GM19467 (cell line): ENCODE measurements around the gene TNFRSF1B.
A peak's percentile ranks its signal among the peaks of the same experiment; 100 is the strongest.

Experiments
- ATAC-seq: cut with Tn5 transposase; IDR thresholded peaks from one replicate; pipeline ENCODE4 v1.9.1; 2021; ENCODE audit warnings: mild to moderate bottlenecking, moderate library complexity; ENCODE audit not compliant: unreplicated experiment

The TNFRSF1B gene

DNA sequence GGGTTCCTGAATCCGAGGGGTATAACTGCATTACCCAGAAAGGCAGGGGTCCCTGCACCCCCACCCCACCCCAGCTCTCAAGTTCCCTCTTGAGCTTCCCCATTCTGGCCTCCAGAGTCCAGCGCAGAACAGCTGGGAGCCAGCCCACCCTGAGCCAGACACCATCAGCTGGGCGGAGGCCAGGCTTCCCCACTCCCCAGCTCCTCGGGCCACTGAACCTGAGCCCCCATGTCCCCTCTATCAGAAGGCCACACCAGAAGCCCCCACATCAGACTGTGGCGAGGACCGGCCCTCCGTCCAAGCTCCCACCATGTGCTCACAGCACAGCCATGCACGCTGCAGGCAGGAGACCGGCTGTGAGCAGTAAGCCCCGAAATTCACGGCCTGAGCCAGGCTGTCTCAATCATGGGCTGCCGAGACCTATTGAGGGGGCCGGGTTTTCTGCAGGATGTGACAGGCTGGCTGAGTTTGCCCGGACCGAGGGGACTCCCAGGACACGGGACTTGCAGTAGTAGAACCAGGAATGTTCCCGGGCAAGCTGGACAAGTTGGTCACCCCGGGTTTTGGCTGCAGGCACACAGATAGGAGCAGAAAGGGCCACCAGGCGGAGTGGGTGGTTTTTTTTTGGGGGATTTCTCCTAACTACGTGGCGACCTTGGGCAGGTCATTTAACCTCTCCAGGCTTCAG, 25.5 kb upstream of the TNFRSF1B start:
- no peak for ATAC-seq

DNA sequence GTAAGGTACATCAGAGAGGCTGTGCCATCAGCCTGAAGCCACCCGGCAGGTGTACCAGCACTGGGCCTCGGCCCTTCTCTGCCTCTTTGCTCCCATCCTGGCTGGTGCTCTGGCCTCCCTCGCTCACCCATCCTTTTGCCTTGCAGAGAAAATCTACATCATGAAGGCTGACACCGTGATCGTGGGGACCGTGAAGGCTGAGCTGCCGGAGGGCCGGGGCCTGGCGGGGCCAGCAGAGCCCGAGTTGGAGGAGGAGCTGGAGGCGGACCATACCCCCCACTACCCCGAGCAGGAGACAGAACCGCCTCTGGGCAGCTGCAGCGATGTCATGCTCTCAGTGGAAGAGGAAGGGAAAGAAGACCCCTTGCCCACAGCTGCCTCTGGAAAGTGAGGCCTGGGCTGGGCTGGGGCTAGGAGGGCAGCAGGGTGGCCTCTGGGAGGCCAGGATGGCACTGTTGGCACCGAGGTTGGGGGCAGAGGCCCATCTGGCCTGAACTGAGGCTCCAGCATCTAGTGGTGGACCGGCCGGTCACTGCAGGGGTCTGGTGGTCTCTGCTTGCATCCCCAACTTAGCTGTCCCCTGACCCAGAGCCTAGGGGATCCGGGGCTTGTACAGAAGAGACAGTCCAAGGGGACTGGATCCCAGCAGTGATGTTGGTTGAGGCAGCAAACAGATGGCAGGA, 24.5 kb upstream of the TNFRSF1B start:
- no peak for ATAC-seq

DNA sequence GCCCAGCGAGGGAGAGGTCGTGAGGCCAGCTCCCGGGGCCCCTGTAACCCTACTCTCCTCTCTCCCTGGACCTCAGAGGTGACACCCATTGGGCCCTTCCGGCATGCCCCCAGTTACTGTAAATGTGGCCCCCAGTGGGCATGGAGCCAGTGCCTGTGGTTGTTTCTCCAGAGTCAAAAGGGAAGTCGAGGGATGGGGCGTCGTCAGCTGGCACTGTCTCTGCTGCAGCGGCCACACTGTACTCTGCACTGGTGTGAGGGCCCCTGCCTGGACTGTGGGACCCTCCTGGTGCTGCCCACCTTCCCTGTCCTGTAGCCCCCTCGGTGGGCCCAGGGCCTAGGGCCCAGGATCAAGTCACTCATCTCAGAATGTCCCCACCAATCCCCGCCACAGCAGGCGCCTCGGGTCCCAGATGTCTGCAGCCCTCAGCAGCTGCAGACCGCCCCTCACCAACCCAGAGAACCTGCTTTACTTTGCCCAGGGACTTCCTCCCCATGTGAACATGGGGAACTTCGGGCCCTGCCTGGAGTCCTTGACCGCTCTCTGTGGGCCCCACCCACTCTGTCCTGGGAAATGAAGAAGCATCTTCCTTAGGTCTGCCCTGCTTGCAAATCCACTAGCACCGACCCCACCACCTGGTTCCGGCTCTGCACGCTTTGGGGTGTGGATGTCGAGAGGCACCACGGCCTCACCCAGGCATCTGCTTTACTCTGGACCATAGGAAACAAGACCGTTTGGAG, 23.7 kb upstream of the TNFRSF1B start:
- ATAC-seq, result no peak

DNA sequence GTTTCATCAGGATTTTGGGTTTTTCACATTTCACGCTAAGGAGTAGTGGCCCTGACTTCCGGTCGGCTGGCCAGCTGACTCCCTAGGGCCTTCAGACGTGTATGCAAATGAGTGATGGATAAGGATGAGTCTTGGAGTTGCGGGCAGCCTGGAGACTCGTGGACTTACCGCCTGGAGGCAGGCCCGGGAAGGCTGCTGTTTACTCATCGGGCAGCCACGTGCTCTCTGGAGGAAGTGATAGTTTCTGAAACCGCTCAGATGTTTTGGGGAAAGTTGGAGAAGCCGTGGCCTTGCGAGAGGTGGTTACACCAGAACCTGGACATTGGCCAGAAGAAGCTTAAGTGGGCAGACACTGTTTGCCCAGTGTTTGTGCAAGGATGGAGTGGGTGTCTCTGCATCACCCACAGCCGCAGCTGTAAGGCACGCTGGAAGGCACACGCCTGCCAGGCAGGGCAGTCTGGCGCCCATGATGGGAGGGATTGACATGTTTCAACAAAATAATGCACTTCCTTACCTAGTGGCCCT, 23.1 kb upstream of the TNFRSF1B start:
- ATAC-seq, result no peak

DNA sequence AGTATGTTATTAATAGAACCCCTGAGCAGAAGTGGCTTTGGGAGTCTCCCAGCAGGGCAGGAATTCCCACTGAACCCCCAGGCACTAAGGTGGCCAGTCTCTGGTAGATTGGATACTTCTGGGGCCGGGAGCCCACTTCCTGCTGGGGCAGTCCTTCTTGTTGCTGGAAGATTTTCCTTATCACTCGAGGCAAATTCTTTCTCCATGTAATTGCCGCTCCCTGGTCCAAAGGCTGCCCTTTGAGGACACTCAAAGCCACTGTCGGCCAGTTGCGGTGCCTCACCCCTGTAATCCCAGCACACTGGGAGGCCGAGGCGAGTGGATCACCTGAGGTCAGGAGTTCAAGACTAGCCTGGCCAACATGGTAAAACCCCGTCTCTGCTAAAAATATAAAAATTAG, 22.6 kb upstream of the TNFRSF1B start:
- ATAC-seq, result no peak

DNA sequence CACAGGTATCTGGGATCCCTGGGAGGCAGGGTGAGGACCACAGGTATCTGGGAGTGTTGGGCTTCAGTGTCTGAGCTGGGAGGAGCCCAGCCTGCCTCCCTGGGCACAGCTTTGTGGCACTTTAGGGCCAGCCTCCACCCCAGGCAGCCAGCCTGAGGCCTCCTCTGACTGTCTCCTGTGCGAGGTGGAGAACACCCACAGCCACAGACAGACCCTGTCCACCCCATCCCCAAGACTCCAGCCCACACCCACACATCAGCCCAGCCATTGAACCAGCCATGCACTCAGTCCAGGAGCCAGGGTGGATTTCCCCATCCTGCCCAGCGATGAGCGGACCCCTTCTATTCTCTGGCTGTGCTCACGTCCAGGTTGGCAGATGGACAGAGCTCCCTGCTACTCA, 21.8 kb upstream of the TNFRSF1B start:
- no peak for ATAC-seq

DNA sequence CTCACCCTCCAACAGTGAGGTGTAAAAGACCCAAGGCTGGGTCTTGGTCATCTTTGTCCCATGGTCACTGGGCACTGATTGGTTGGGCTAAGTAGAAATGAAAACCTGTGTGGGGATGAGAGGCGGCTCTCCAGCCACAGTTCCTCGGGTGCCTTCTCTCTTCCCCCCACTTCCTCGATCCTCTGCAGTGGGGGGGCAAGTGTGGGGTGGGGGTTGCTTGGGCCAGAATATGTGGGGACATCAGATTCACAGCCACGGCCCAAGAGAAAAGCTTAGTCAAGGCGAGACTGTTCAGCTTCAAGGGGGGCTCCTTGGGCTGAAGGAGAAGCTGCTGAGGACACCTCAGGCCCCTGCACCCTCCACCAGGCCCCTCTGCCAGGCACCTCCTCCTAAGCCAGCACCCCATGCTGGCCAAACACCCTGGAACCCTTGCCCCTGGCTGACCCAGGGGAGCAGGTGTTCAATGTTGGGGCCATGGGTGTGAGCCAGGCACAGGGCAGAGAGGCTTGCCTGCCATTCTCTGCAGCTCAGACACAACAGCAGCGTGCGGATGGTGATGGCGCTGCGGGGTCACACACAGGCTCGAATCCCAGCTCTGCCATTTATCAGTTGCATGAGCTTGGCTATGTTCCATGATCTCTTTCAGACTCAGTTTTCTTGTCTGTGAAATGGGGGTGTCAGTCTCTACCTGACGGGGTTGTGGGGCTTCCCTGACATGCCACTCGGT, 21.0 kb upstream of the TNFRSF1B start:
- no peak for ATAC-seq

DNA sequence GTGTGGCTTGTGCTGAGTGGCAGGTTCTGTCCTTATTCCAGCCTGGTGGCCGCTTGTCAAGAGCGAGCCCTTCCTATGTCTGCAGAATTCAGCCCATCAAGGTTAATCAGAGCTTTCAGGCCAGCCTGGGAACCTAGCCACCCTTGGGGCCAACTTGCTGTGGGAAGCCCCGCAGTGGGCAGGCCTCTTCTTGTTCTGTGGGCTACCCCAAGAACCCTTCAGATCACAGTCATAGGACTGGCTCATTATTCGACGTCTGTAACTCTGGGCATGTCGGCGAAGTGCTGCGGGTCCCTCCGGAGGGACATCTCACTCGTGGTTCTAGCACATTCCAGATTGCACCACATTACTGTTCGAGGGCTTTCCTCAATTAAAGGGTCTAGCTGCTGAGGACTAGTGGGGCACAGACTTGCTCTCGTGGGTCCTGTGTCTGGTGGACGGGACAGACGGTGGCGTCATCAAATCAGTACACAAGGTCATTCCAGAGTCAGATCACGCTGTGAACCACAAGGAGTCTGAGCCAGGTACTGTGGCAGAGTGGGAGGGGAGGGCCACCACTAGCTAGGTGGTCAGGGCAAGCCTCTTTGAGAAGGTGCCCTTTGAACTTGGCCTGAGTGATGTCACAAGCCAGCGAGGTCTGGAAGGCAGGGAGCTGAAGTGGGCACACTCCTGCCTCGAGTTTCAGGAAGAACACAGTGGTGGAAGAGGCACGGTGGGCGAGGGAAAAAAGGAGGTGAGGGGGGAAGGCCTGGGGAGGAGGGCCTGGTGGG, 20.3 kb upstream of the TNFRSF1B start:
- ATAC-seq, result no peak

DNA sequence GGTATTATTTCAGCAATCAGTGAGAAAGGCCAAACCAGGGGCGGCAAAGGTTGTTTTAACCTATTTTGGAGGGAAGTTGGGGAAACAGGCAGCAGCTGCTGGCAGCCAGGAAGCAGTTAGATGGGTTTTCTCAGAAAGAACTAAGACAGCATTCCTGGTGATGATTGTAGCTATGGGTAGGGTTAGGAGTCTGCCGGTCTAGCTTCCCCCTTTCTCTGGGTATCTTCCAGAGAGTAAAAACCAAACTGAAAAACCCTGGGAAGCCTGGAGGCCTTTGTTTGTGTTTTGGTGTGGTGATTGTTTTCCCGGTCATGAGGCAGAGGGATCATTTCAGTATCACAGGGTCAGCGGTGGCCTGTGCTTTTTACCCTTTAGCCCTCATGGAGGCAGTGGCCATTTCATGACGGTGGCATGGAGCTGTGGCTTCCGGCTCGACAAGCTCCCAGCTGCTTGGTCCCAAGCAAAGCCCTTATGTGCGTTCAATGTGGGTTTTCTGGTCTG, 19.5 kb upstream of the TNFRSF1B start:
- no peak for ATAC-seq

DNA sequence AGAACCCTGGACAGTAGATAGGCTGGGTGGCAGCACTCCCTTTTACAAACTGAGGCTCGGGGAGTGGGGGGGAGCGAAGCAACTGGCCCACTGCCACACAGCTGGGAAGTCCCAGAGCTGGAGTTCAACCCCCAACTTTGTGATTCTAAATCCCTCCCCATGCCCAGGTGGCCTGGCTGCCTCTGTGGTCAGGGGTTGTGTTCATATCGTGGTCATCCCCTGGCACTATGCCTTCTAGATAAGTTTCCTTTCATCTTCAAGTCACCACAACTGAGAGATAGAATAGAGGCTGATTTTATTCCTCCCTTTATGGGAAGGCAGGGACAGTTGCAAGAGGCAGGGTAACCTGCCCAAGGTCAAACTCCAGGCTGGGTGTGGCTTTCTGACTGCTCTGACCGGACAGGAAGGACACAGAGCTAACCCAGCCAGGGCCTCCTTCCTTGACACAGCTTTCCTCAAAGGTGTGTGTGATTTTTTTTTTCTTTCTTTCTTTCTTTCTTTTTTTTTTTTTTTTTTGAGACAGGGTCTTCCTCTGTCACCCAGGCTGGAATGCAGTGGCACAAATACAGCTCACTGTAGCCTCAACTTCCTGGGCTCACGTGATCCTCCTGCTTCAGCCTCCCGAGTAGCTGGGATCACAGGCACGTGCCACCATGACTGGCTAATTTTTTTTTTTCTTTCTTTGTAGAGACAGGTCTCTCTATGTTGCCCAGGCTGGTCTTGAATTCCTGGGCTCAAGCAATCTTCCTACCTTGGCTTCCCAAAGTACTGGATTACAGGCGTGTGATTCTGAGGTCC, 18.4 kb upstream of the TNFRSF1B start:
- ATAC-seq, result no peak

DNA sequence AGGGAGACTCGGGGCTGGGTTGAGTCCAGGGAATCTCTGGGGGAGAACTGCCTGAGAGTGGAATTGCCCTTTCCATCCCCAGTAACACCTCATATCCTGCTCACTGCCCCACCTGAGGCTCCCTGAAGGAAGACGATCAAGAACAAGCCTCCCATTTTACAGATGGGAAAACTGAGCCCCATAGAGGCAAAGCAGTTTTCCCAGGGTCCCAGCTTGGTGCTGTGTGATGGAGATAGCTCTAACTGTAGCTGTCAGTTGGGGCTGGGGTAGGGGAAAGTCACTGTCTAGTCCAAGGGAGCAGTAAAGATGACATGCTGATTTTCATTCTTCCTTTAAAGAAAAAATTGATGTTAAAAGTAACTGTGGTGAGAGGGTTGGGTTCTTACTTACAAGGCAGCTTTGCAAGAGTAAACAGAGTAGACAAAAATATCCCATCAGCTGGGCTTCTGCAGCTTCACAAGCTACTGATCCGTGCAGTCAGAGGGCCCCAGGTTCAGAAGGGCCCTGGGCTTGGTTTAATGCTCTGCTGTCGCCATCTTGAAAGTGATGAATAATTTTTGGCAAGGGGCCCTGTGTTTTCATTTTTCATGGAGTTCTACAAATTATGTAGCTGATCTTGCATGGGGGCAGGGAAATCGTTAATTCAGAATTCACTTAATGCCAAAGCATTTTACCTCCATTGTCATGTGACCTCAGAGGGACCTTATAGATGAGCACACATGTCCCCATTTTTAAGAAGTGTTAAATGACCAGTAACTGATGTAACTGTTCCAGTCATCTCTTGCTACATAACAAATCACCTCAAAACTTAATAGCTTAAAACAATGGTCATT, 17.6 kb upstream of the TNFRSF1B start:
- ATAC-seq, result no peak

DNA sequence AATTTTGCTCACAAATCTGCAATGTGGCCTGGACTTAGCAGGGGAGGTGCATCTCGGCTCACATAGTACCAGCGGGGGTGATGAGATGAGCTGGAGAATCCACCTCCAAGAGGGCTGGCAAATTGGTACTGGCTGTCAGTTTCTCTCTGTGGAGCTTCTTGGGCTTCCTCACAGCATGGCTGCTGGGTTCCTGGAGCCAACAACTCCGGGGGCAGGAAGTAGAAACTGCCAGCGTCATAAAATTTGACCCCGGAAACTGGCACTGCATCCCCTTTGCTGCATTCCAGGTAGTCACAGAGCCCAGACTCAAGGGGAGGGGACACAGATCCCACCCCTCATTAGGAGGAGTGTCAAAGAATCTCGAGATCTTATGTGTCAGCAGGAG, 17.0 kb upstream of the TNFRSF1B start:
- ATAC-seq, result no peak

DNA sequence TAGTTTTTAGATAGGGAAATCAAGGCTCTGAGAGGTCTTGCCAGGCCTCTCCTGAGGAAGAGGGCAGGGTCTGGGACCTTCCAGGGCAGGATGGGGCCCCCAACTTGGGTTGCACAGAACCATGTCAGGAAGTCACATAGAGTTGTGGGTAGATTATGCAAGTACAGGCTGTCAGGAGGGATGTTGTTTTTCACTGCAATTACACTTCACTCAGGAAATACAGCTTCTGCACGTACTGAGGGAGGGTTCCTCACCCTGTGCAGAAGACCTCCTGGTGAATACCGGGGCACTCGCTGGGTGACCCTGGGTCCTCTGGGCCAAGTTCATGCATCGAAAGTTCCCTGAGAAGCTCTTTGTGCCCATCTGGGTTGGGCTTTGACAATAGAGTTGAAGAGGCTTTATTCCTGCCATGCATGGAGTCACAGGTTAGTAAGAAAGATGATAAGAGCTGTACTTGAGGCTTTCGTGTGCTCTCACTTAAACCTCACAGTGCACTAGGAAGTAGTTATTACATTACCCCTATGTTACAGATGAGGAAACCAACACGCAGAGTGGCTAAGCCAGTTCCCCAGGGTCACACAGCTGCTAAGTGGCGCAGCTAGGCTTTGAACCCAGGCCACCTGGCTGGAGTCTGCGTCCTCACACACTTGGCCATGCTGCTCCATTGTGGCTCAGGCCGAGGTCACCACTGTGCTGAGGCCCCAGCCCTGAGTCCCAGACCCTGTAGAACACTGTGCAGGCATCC, 16.2 kb upstream of the TNFRSF1B start:
- ATAC-seq, result no peak

DNA sequence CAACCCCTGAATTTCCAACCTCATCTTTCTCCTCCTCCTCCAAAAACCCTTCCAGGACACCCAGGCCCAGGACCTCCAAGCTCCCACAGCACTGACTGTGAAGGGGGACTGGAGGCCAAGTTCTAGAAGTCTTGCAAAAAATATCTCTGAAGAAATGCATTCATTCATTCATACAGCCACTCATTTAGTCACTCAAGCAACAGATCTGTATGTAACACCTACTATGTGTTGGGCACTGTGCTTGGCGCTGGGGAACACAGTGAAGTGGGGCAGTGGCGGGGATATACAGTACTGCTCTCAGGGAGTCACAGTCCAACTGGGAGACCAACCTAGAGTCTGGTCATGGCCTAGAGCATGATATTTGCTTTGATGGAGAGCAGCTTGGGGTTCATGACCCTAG, 15.3 kb upstream of the TNFRSF1B start:
- ATAC-seq, result no peak

DNA sequence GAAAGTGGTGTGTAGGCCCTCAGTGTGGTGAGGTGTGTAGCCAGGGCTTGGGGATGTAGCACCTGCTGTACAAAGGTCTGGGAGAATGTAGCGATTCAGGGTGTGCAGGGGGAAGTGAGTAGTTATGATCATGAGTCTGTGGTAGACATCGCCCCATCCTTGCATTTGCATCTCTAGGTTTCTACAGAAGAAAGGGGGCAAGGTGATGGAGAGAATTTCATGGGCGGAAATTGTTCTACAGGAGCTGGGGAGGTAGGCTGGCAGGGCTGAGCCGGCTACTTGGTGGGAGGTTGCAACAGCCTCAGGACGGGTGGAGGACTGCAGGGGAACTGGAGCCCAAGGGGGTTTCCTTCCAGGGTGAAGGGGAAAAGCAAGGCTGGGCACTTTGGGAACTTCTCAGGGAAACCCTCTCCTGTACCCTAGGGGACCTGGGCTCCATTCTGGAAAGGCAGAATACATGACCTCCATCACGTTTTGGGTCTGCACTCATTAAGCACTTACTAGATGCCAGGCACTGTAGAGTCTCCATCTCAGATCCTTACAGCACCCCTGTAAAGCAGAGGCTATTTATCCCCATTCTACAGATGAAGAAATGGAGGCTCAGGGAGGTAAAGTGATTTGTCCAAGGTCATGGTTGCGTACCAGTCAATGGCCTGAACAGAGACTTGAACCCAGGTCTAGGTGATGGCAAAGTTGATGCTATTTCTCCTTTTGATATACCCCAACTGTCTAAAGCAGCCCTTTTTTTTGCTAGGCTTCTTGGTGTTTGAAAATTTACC, 14.5 kb upstream of the TNFRSF1B start:
- ATAC-seq, result peak; percentile 57

DNA sequence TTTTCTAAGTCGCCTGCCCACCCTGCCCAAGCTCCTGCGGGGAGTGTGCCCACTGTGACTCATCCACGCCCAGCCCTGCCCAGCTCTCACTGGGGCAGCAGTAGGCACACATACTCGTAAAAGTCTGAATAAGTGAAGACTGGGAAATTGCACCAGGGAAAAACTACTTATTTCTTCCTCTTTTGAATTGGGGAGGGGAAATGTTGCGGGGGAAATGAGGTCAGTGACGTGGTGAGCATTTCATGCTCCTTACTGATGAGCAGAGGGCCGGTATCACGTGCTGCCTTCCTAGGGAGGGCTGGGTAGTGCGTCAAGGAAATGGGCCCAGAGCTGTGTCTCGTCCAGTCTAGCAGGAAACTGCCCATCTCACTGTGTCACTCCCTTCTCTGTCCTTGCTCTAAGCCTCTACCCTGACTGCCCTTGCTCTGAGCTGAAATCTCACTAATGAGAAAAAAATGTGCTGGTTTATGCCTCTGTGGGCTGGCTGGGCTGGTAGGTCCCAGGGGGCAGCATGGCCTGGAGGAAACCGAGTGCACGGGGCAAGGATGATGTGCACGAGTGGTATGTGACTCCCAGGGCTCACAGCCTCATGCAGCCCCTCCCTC, 13.5 kb upstream of the TNFRSF1B start:
- ATAC-seq, result no peak

DNA sequence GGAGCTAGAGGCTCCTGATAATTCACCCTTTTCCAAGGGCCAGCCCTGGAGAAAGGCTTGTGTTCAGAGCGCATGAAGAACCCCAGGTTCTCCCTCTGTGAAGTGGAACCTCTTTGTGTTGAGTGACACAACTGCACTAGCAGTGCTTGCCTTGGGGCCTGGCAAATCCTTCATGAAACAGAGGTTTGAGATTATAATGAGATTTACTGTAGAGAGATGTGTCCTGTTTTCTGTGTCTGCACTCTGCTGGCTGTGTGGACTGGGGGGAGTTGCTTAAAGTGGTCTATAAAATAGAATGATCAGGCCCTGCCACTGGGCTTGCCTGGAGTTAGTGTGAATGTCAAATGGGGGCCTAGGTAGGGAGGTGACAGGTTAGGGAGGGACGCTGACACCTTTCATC, 11.5 kb upstream of the TNFRSF1B start:
- no peak for ATAC-seq
